NCI-H345 treated with DMSO at 0.1 percent for 48 hours (cell line): ENCODE results near the gene BBLN.

ENCODE experiments used
- DNase-seq: peaks from one replicate; lab custom pipeline; 2025; ENCODE audit not compliant: unreplicated experiment; lab: John Stamatoyannopoulos, UW

Gene BBLN

GRCh38 chr9:128188209-128188608 lies 28.1 kb downstream of the BBLN start:
- no peak for DNase-seq

- no peak for DNase-seq
Measured at GRCh38 chr9:128190013-128190412, 29.9 kb downstream of the BBLN start.

GRCh38 chr9:128190516-128191405 lies 30.7 kb downstream of the BBLN start:
- DNase-seq = no peak

GRCh38 chr9:128191406-128192046 lies 31.5 kb downstream of the BBLN start, which contains the start of gene CIZ1:
Gene CIZ1, minus strand, starts transcription at chr9:128191572. Its CDS starts 715 bp downstream, at chr9:128190857.
- peak; percentile 60 for DNase-seq

- DNase-seq = peak; percentile 84
Measured at GRCh38 chr9:128192601-128193371, 32.7 kb downstream of the BBLN start.

GRCh38 chr9:128193469-128194096 lies 33.5 kb downstream of the BBLN start:
- no peak for DNase-seq

GRCh38 chr9:128201441-128202369 lies 41.6 kb downstream of the BBLN start:
- DNase-seq = no peak

GRCh38 chr9:128202648-128203023 lies 42.6 kb downstream of the BBLN start:
- DNase-seq = no peak

GRCh38 chr9:128203024-128203706 lies 43.1 kb downstream of the BBLN start, which contains the start of gene DNM1:
Gene DNM1, plus strand, starts transcription at chr9:128203379. Its CDS starts 92 bp downstream, at chr9:128203471.
- DNase-seq = peak; percentile 35

- peak; percentile 39 for DNase-seq
Measured at GRCh38 chr9:128203707-128204551, 43.9 kb downstream of the BBLN start.

GRCh38 chr9:128204858-128205257 lies 44.8 kb downstream of the BBLN start:
- DNase-seq = no peak

GRCh38 chr9:128205296-128205944 lies 45.4 kb downstream of the BBLN start:
- DNase-seq = no peak

GRCh38 chr9:128206484-128206883 lies 46.4 kb downstream of the BBLN start:
- DNase-seq = no peak

- DNase-seq = no peak
Measured at GRCh38 chr9:128206916-128207910, 47.1 kb downstream of the BBLN start.

GRCh38 chr9:128208386-128208785 lies 48.3 kb downstream of the BBLN start:
- no peak for DNase-seq

- DNase-seq = no peak
Measured at GRCh38 chr9:128208946-128209669, 49.0 kb downstream of the BBLN start.
